DND-41 (cell line): ENCODE measurements around the gene ESRRB.

Experiments
- ATAC-seq: fragments of 200-7000 bp; cut with Tn5 transposase; 3 replicates; pipeline ENCODE4 v1.9.1; 2021; ENCODE audit warnings: low read depth; ENCODE audit not compliant: insufficient read depth
- DNase-seq: peaks from one replicate; pipeline ENCODE4 v3.0.0-alpha.2; 2020
- H2AFZ ChIP-seq: 2 replicates; pipeline ENCODE4 v1.6.0; 2012; ENCODE audit warnings: low read depth, low read length
- H3K27ac ChIP-seq: 2 replicates; pipeline ENCODE4 v1.5.1; 2012; ENCODE audit warnings: low read length, inconsistent platforms
- H3K27me3 ChIP-seq: fragments of 200-600 bp; sonication (generic); 2 replicates; pipeline ENCODE4 v1.6.0; 2012; ENCODE audit warnings: low read length, mild to moderate bottlenecking, inconsistent platforms; ENCODE audit not compliant: insufficient read depth, poor library complexity
- H3K36me3 ChIP-seq: 2 replicates; pipeline ENCODE4 v1.5.1; 2012; ENCODE audit warnings: low read length, inconsistent platforms; ENCODE audit not compliant: insufficient read depth
- H3K4me1 ChIP-seq: 2 replicates; pipeline ENCODE4 v1.5.1; 2012; ENCODE audit warnings: mild to moderate bottlenecking, low read length; ENCODE audit not compliant: insufficient read depth
- H3K4me2 ChIP-seq: 2 replicates; pipeline ENCODE4 v1.6.0; 2012; ENCODE audit warnings: mild to moderate bottlenecking, moderate library complexity, low read length, inconsistent platforms; ENCODE audit not compliant: insufficient read depth
- H3K4me3 ChIP-seq, 2 experiments: fragments of 200-600 bp in 1 of 2; shearing (Covaris generic) in 1 of 2; 2 replicates each; pipeline ENCODE4 v1.5.1; 2012 to 2016; ENCODE audit warnings: inconsistent platforms in 2 of 2, low read length in 2 of 2, mild to moderate bottlenecking in 2 of 2, low read depth in 1 of 2, moderate library complexity in 1 of 2
- H3K79me2 ChIP-seq: 2 replicates; pipeline ENCODE4 v1.6.0; 2012; ENCODE audit warnings: low read length, inconsistent platforms; ENCODE audit not compliant: insufficient read depth
- H3K9ac ChIP-seq: 2 replicates; pipeline ENCODE4 v1.6.0; 2012; ENCODE audit warnings: low read depth, mild to moderate bottlenecking, inconsistent platforms, low read length, moderate library complexity
- H3K9me3 ChIP-seq: 2 replicates; pipeline ENCODE4 v1.5.1; 2012; ENCODE audit warnings: low read length, moderate library complexity, mild to moderate bottlenecking, inconsistent platforms; ENCODE audit not compliant: insufficient read depth, severe bottlenecking
- H4K20me1 ChIP-seq: 2 replicates; pipeline ENCODE4 v1.6.0; 2012; ENCODE audit warnings: low read length; ENCODE audit not compliant: insufficient read depth
- EZH2 ChIP-seq: IDR thresholded peaks from 3 replicates; pipeline ENCODE4 v1.6.1; 2012; ENCODE audit warnings: borderline replicate concordance, low read depth, mild to moderate bottlenecking, moderate library complexity, low read length, inconsistent platforms; ENCODE audit not compliant: severe bottlenecking
- TF ChIP-seq, protein P1 (sequence below): IDR thresholded peaks from 2 replicates; pipeline ENCODE4 v1.5.1; 2012; ENCODE audit warnings: borderline replicate concordance, low read length, moderate library complexity, mild to moderate bottlenecking; ENCODE audit not compliant: poor library complexity, severe bottlenecking; ENCODE audit errors: extremely low read depth

Gene ESRRB

DNA sequence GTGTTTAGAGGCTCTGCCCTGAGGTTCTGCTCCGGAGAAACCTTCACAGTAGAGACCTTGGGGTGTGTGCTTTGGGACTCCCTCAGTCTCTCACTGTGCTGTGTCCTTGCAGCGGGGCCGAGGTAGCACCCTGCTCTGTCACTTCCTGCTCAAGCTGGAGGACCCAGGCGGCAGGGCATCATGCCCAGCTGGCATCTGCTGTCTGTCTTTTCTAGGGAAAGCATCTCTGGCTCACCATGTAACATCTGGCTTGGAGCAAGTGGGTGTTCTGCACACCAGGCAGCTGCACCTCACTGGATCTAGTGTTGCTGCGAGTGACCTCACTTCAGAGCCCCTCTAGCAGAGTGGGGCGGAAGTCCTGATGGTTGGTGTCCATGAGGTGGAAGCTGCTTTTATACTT is 124.5 kb downstream of the ESRRB start:
- H3K4me2 ChIP-seq = no peak overlapping the region
- H3K9ac ChIP-seq = no peak overlapping the region
- peaks cover 9% of the 10 kb centered on the region for H3K27me3 ChIP-seq
- no peaks in the 10 kb centered on the region for H4K20me1 ChIP-seq
- H3K9me3 ChIP-seq = no peaks in the 10 kb centered on the region
- no peaks in the 10 kb centered on the region for H3K36me3 ChIP-seq
- H3K27ac ChIP-seq = no peak overlapping the region
- TF ChIP-seq, protein P1, sequence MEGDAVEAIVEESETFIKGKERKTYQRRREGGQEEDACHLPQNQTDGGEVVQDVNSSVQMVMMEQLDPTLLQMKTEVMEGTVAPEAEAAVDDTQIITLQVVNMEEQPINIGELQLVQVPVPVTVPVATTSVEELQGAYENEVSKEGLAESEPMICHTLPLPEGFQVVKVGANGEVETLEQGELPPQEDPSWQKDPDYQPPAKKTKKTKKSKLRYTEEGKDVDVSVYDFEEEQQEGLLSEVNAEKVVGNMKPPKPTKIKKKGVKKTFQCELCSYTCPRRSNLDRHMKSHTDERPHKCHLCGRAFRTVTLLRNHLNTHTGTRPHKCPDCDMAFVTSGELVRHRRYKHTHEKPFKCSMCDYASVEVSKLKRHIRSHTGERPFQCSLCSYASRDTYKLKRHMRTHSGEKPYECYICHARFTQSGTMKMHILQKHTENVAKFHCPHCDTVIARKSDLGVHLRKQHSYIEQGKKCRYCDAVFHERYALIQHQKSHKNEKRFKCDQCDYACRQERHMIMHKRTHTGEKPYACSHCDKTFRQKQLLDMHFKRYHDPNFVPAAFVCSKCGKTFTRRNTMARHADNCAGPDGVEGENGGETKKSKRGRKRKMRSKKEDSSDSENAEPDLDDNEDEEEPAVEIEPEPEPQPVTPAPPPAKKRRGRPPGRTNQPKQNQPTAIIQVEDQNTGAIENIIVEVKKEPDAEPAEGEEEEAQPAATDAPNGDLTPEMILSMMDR = no peak
- TF ChIP-seq EZH2 = no peak
- DNase-seq (no peak), ATAC-seq (no peak)
- no peak overlapping the region for H3K4me3 ChIP-seq
- H3K4me1 ChIP-seq = no peaks in the 10 kb centered on the region
- no peaks in the 10 kb centered on the region for H3K79me2 ChIP-seq
- no peak overlapping the region for H2AFZ ChIP-seq

DNA sequence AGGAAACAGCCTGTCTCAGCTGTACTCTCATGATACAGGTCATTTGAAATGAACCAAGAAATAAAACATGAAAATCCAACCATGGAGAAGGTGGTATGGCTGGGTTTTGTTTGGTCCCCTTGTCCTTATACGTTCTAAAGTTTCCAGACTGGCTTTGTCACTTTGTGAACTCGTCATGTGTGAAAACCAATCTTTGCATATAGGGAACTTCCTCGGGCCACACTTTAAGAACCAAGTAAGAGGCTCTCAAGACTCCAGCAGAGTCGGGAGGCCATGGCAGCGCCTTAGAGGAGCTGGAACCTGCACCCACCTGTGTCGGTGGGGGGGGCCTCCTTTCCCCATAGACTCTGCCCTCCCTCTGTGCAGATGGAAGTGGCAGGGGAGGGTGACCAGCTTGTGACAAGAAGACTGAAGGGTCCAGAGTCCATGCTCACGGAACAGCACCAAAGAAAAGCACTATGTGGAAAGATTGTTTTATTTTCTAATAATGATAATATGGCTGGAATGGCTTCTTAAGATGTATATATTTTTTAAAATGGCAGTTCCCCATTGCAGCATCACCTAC is 125.3 kb downstream of the ESRRB start:
- DNase-seq (no peak), ATAC-seq (no peak)
- Histone ChIP-seq H3K4me2 (no peak overlapping the region), H3K27ac (no peak overlapping the region), H3K9me3 (no peaks in the 10 kb centered on the region), H3K4me3 (no peak overlapping the region), H4K20me1 (no peaks in the 10 kb centered on the region), H3K4me1 (no peaks in the 10 kb centered on the region), H3K27me3 (peaks cover 7% of the 10 kb centered on the region), H3K36me3 (no peaks in the 10 kb centered on the region), H3K9ac (no peak overlapping the region), H3K79me2 (no peaks in the 10 kb centered on the region), H2AFZ (no peak overlapping the region)
- TF ChIP-seq, protein P1 = no peak
- no peak for TF ChIP-seq EZH2

DNA sequence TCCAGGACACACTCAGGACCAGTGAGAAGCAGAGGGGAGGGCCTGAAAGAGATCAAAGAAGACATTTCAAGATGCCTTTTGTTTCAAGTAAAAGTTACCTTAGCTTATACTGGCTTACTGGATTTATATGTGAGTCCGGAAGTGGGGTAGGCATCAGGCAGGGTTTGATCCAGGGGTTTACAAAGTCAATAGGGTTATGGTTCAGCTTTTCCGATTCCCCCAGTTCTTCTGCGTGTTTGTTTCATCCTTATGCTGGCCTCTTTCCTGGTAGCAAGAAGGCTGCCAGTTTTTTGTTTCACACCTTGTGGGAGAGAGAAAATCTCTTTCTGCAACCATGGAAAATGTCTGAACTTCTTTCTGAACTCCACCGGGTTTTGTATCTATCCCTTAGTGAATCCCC is 126.3 kb downstream of the ESRRB start:
- no peak overlapping the region for H3K9ac ChIP-seq
- H3K27ac ChIP-seq = no peak overlapping the region
- no peak overlapping the region for H2AFZ ChIP-seq
- TF ChIP-seq, protein P1 = no peak
- TF ChIP-seq EZH2 = no peak
- no peak overlapping the region for H3K4me3 ChIP-seq
- ATAC-seq = no peak
- no peaks in the 10 kb centered on the region for H3K36me3 ChIP-seq
- H3K79me2 ChIP-seq = no peaks in the 10 kb centered on the region
- H3K27me3 ChIP-seq = peaks cover 7% of the 10 kb centered on the region
- H4K20me1 ChIP-seq = no peaks in the 10 kb centered on the region
- DNase-seq = no peak
- H3K4me2 ChIP-seq = no peak overlapping the region
- no peaks in the 10 kb centered on the region for H3K9me3 ChIP-seq
- H3K4me1 ChIP-seq = no peaks in the 10 kb centered on the region

GRCh38 chr14:76502638-76503037 is 126.7 kb downstream of the ESRRB start:
- Histone ChIP-seq H2AFZ (no peak overlapping the region), H3K27me3 (peaks cover 7% of the 10 kb centered on the region), H3K4me2 (no peak overlapping the region), H3K9me3 (no peaks in the 10 kb centered on the region), H3K79me2 (no peaks in the 10 kb centered on the region), H3K27ac (no peak overlapping the region), H3K4me3 (no peak overlapping the region), H3K9ac (no peak overlapping the region), H4K20me1 (no peaks in the 10 kb centered on the region), H3K36me3 (no peaks in the 10 kb centered on the region), H3K4me1 (no peaks in the 10 kb centered on the region)
- ATAC-seq (no peak), DNase-seq (no peak)
- TF ChIP-seq, protein P1 = no peak
- TF ChIP-seq EZH2 = no peak
